AG04449 (cell line): Measurements from ENCODE around the gene RRAGD.

ENCODE experiments used
- CTCF ChIA-PET: fragments of 350-600 bp; formaldehyde crosslinking; extraction: SDS; loops from one replicate; lab custom pipeline; 2021; ENCODE audit warnings: antibody characterized with exemption; lab: Yijun Ruan, JAX
- POLR2A ChIA-PET: fragments of 400-600, 350-600 bp; formaldehyde crosslinking; extraction: SDS; loops from one replicate; lab custom pipeline; 2020; ENCODE audit warnings: antibody characterized with exemption, inconsistent platforms; lab: Yijun Ruan, JAX
- DNase-seq: peaks from one replicate; pipeline ENCODE4 v3.0.0-alpha.2; 2010; ENCODE audit warnings: low read depth, low spot score
- H3K4me3 ChIP-seq: 2 replicates; pipeline ENCODE4 v1.5.1; 2011; ENCODE audit warnings: low read depth, mild to moderate bottlenecking, control low read depth, low read length
- CTCF ChIP-seq: IDR thresholded peaks from one replicate; pipeline ENCODE4 v1.5.1; 2011; ENCODE audit warnings: mild to moderate bottlenecking, moderate library complexity, low read length, control low read depth, inconsistent platforms; ENCODE audit not compliant: insufficient read depth; ENCODE audit errors: missing control alignments

The RRAGD gene

DNA sequence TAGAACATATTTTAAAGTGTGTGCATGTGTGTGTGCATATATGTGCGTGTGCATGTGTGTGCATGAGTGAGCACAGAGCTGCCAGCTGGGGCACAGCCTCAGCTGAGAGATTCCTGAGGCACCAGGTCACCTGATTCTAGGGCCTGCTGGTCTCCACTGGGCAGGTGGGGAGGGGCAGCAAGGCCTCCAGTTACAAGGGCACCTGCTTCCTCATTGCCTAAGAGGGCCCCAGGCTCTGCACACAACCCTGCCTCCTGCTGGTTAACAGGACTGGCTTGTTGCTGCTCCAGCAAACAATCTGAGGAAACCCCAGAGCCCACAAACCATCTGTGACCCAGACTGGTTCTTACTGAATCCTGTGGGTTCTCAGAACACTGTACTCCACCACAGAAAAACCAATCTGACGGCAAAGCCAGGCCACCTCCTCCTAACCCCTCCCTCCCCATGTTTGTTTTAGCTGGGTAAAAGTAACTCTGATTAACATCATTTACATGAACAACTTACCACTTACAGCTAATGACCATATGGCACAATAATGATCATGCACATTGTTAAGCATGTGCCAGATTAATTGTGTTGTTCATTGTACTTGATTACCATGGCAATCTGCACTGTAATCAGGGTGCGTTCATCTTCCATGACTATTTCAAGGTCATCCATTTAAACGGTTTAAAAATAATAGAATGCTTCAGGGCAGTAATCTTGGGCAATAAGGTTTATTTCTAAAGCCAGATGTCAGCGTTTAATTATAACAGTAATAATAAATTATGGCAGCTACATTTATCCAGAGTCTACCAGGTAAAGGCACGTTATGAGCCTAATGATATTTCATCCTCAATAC lies 36.4 kb downstream of the RRAGD start:
- CTCF ChIA-PET = interaction anchor here (1.4 to 1.8 kb wide), 3 partner anchors 9 to 28 kb away, joined by 4 to 8 read pairs (median 4); no protein-coding TSS in a partner anchor
- POLR2A ChIA-PET = no interaction called here
- no peak for DNase-seq
- H3K4me3 ChIP-seq = no peak overlapping the region
- TF ChIP-seq CTCF = no peak

DNA sequence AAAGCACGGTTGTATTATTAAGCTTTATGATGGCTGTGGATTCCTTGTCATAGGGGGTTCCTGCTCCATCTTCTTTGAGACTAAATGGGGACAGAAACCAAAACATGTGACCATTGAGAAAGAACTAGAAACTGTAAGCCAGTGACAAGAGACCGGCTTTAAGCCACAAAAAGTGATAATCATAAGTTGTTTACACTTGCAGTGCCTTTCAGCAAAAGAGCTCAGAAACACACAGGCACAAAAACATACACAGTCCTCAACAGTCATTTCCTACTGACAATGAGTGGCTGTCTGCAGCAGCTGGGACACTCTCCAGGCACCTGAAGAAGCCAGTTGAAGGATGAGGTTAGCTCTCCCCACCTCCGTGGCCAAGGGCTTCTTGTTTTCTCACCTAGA lies 39.6 kb downstream of the RRAGD start:
- TF ChIP-seq CTCF = no peak
- DNase-seq = no peak
- ChIA-PET POLR2A (no interaction called here), CTCF (interaction anchor here (0.6 to 4.0 kb wide), 41 partner anchors 8 to 395 kb away, joined by 3 to 68 read pairs (median 5); partner anchors contain the start of genes LYRM2 and UBE2J1)
- H3K4me3 ChIP-seq = no peak overlapping the region

DNA sequence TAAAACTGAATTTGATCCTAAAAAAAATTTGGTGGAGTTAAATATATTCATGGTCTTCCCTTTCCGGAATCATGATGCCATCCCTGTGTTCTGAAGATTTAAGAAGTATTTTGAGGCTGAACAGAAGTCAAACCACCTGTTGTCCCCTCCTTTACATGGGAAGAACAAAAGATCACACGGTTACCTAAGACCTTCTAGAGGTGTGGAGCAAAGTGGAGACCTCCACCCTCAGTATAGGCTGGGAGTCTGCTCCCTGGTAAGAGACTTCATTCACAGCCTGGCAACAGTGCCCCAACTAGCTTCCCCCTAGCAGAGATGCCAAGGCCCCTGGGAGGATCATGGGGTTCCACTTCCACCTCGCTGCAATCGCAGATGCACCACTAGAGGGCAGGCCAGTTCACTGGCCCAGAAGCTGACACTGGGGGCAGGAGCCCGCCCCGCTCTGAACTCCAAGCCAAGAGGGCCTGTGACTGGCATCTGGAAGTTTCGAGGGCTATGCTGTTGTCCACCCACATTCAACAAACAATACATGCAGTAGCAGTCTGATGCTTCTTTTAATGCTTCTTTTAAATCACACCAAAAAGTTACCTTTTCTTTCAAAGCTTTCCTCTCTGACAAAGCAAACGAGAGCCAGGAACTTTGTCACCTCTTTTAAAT lies 40.1 kb downstream of the RRAGD start:
- CTCF ChIA-PET = interaction anchor here (0.6 to 4.0 kb wide), 44 partner anchors 9 to 395 kb away, joined by 3 to 68 read pairs (median 4); partner anchors contain the start of genes LYRM2 and UBE2J1

DNA sequence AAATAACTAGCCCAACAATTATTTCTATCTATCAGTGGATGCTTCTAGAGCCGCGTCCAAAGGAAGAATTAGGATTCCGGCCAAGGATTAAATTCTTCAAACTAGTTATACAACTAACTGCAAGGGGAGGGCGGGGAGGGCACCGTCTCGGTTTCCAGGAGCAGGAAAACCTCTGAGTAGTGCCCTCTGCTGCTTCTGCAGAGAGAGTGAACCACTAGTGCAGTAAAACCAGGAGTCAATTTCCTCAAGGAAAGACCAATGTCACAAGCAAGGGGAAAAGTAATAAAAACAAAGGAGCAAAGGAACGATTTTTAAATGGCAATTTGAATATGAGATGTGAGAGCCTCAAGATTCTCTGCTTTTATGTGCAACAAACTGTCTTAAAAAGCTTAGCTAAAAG lies 43.1 kb downstream of the RRAGD start:
- ChIA-PET POLR2A (no interaction called here), CTCF (interaction anchor here (0.7 to 3.4 kb wide), 13 partner anchors 9 to 387 kb away, joined by 3 to 31 read pairs (median 5); partner anchors contain the start of genes LYRM2, PM20D2 and UBE2J1)
- DNase-seq = no peak
- peak; percentile 45 for TF ChIP-seq CTCF
- H3K4me3 ChIP-seq = no peak overlapping the region

More for the DNA sequence above, 40.1 kb downstream of the RRAGD start:
- no peak overlapping the region for H3K4me3 ChIP-seq
- TF ChIP-seq CTCF = peak; percentile 98
- no peak for DNase-seq
- POLR2A ChIA-PET = no interaction called here

DNA sequence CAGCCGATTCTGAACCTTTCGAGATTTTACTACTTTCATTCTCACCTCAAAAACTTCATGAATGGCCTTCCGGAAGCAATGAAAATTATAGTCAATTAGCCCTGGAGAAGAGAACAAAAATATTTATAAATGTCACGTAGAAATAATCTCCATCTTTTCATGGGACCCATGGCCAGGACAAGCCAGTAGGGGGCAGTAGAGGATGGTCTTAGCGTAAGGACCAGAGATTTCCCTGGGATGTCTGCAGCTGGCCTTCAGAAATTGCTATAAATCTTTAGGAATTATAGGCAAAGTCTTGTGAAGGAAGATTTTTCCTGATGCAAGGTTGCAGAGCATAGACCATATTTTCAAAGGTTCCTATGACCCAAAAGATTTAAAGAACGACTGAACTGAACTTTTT lies 44.0 kb downstream of the RRAGD start:
- CTCF ChIA-PET = interaction anchor here (0.7 to 3.4 kb wide), 15 partner anchors 8 to 386 kb away, joined by 3 to 31 read pairs (median 4); partner anchors contain the start of genes LYRM2, PM20D2 and UBE2J1
- peak; percentile 74 for TF ChIP-seq CTCF
- POLR2A ChIA-PET = no interaction called here
- no peak overlapping the region for H3K4me3 ChIP-seq
- DNase-seq = no peak

DNA sequence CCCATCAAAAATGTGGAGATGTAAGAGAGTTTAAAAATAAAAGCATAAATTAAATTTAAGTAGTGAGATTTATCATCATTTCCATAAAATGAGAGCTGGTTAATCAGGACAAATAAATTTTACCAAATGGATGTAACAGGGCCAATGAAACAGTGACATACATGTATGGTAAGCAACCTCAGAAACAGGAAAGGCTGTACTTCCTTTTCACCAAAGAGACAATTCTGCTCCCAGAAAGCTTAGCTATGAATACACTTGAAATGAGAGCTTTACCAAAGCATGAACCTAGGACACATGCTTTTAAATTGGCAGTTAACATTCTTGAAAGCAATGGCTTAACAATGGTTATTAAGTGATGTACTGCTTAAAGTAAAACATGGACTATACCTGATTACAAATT lies 47.5 kb downstream of the RRAGD start:
- no peak overlapping the region for H3K4me3 ChIP-seq
- no peak for DNase-seq
- POLR2A ChIA-PET = no interaction called here
- CTCF ChIA-PET = interaction anchor here (0.6 to 5.8 kb wide), 5 partner anchors 8 to 381 kb away, joined by 3 to 68 read pairs (median 11); partner anchors contain the start of gene UBE2J1
- no peak for TF ChIP-seq CTCF
